Thyroid gland (tissue), 4 donors: ENCODE results near the gene MAGI1.

ENCODE experiments used
- CTCF ChIP-seq, 6 experiments: fragments of 200-600 bp in 3 of 6; fragments of 450-650 bp in 3 of 6; sonication (generic) in 3 of 6; IDR thresholded peaks; one replicate each; pipeline ENCODE4 v1.5.1; 2016 to 2019; ENCODE audit warnings: antibody characterized with exemption in 6 of 6, mild to moderate bottlenecking in 2 of 6, inconsistent platforms in 1 of 6, moderate library complexity in 1 of 6
- POLR2A ChIP-seq, 2 donors: fragments of 450-650 bp; IDR thresholded peaks; one replicate each; pipeline ENCODE4 v1.6.1; 2017; ENCODE audit warnings: antibody characterized with exemption in 2 of 2, mild to moderate bottlenecking in 2 of 2, moderate library complexity in 1 of 2

- no peak for TF ChIP-seq CTCF (IDR thresholded peaks at IDR 0.05)
- TF ChIP-seq POLR2A (IDR thresholded peaks at IDR 0.05), result no peak
Measured at GRCh38 chr3:65662095-65662494, 376.6 kb downstream of the MAGI1 start.
